H1 (cell line): Measurements from ENCODE around the gene SLC26A11.
A peak's percentile ranks its signal among the peaks of the same experiment; 100 is the strongest.

Experiments used
- CTCF ChIP-seq, 3 experiments: IDR thresholded peaks; 1 replicate in 2 of 3; 2 replicates in 1 of 3; pipeline versions ENCODE4 v1.5.1 to v1.6.1; 2011; ENCODE audit warnings: low read length in 3 of 3, mild to moderate bottlenecking in 3 of 3, inconsistent platforms in 2 of 3, low read depth in 1 of 3, moderate library complexity in 1 of 3; ENCODE audit not compliant: insufficient read depth in 1 of 3; ENCODE audit errors: control extremely low read depth in 1 of 3
- EGR1 ChIP-seq: IDR thresholded peaks from 2 replicates; pipeline ENCODE4 v1.6.1; 2011; ENCODE audit warnings: low read depth, low read length, borderline replicate concordance
- POLR2A ChIP-seq, 2 experiments: IDR thresholded peaks; 1 replicate in 1 of 2; 2 replicates in 1 of 2; pipeline ENCODE4 v1.6.1; 2011; ENCODE audit warnings: low read depth in 2 of 2, low read length in 2 of 2, mild to moderate bottlenecking in 2 of 2; ENCODE audit errors: control extremely low read depth in 1 of 2
- USF2 ChIP-seq: IDR thresholded peaks from 2 replicates; pipeline ENCODE4 v1.6.1; 2011; ENCODE audit warnings: low read length, improper control_type of control experiment

DNA sequence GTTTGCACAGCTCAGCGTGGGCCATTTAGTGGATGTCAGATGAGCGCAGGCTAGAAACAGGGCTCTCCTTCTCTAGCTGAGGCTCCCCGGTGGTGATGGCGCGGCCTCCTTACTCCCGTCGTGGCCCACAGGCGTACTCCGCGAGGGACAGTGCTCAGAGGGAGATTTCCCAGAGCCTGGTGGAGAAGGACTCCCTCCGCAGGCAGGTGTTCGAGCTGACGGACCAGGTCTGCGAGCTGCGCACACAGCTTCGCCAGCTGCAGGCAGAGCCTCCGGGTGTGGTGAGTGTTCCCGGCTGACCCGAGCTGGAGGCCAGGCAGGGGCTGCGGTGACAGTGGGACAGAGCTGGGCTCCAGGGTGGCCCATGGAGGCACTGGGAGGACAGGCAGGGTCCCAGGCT, 29.0 kb upstream of the SLC26A11 start:
- TF ChIP-seq EGR1 (no peak), CTCF (IDR thresholded peaks at IDR 0.05; ENCODE audit: control extremely low read depth in 1 of 3, insufficient read depth in 1 of 3, low read depth in 1 of 3, low read length in 3 of 3) (peak; percentile 57 to 71 (median 57)), POLR2A (IDR thresholded peaks at IDR 0.05; ENCODE audit: control extremely low read depth in 1 of 2, low read depth in 2 of 2, low read length in 2 of 2) (no peak), USF2 (no peak)
